Ascending aorta (tissue), 2 donors: Measurements from ENCODE around the gene MIEF1. TPM values are rescaled to one million over a fixed set of nuclear protein-coding genes. Genes with fewer than 3 reads are reported as not detected.

ENCODE experiments used
- DNase-seq, 2 donors: peaks; one replicate each; pipeline ENCODE4 v3.0.0-alpha.2; 2019; ENCODE audit warnings: low spot score in 2 of 2
- H3K27ac ChIP-seq, 2 donors: fragments of 200-600 bp; sonication (generic); one replicate each; pipeline ENCODE4 v1.5.1; 2016 to 2017; ENCODE audit warnings: mild to moderate bottlenecking in 1 of 2
- H3K27me3 ChIP-seq: fragments of 200-600 bp; sonication (generic); one replicate; pipeline ENCODE4 v1.5.1; 2017
- H3K36me3 ChIP-seq, 2 donors: fragments of 200-600 bp; sonication (generic); one replicate each; pipeline ENCODE4 v1.5.1; 2016
- H3K4me1 ChIP-seq, 2 donors: fragments of 200-600 bp; sonication (generic); one replicate each; pipeline ENCODE4 v1.5.1; 2016 to 2017; ENCODE audit warnings: mild to moderate bottlenecking in 1 of 2
- H3K4me3 ChIP-seq, 2 donors: fragments of 200-600 bp; sonication (generic); one replicate each; pipeline ENCODE4 v1.5.1; 2016 to 2017; ENCODE audit warnings: mild to moderate bottlenecking in 1 of 2
- H3K9me3 ChIP-seq, 2 donors: fragments of 200-600 bp; sonication (generic); one replicate each; pipeline ENCODE4 v1.5.1; 2016
- CTCF ChIP-seq, 3 experiments: fragments of 200-600 bp in 2 of 3; fragments of 450-650 bp in 1 of 3; sonication (generic) in 2 of 3; IDR thresholded peaks; one replicate each; pipeline ENCODE4 v1.5.1; 2016 to 2019; ENCODE audit warnings: antibody characterized with exemption in 3 of 3, mild to moderate bottlenecking in 1 of 3, moderate library complexity in 1 of 3
- intact Hi-C: fragments of 100-400 bp; cut with DNase I; formaldehyde crosslinking; loops from one replicate; pipeline ENCODE4 v1.15.1; 2023
- total RNA-seq: library from RNA; depleted of rRNA; stranded (reverse); fragments of >200 nt; gene quantifications from one replicate; pipeline ENCODE4 v1.1.0, GENCODE V29; 2016

The MIEF1 gene
- total RNA-seq, 1 donor from 2014 or later: 22.5 TPM

DNA sequence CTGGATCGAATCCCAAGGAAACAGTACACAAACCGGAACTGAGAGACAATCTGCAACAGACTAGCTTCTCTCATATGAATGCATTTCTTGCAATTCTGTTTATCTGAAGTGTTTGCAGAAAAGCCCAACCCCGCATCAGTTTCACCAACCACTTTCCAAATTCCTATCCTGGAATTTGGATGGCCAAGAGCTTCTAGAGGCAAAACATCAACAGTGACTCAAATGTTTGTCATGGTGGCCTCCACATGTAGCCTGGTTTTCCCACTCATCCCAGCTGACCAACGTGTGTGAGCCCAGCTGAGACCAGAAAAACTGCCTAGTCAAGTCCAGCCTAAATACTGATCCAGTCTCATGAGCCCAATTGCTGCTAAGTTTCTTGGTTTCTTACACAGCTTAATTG is 8.3 kb upstream of the MIEF1 start:
- H3K9me3 ChIP-seq: no peaks in the 10 kb centered on the region
- intact Hi-C loops: no loop called here
- no peaks in the 10 kb centered on the region for H3K36me3 ChIP-seq
- no peaks in the 10 kb centered on the region for H3K27me3 ChIP-seq
- no peak for TF ChIP-seq CTCF (IDR thresholded peaks at IDR 0.05)
- H3K4me1 ChIP-seq: peaks cover 0 to 2% of the 10 kb centered on the region in 2 donors
- no peak for DNase-seq
- no peak overlapping the region for H3K27ac ChIP-seq
- no peak overlapping the region for H3K4me3 ChIP-seq

- peaks cover 0 to 2% of the 10 kb centered on the region in 2 donors for H3K4me1 ChIP-seq
- no peak overlapping the region for H3K4me3 ChIP-seq
- no peak overlapping the region for H3K27ac ChIP-seq
- TF ChIP-seq CTCF (IDR thresholded peaks at IDR 0.05): no peak
- intact Hi-C loops: loop anchor here (5.0 kb wide), 1 partner anchor 38 kb away; the partner anchor contains the start of gene RPS19BP1
- H3K36me3 ChIP-seq: no peaks in the 10 kb centered on the region
- DNase-seq: no peak
- no peaks in the 10 kb centered on the region for H3K27me3 ChIP-seq
- no peaks in the 10 kb centered on the region for H3K9me3 ChIP-seq
Measured at GRCh38 chr22:39494471-39495120, 7.5 kb upstream of the MIEF1 start.

DNA sequence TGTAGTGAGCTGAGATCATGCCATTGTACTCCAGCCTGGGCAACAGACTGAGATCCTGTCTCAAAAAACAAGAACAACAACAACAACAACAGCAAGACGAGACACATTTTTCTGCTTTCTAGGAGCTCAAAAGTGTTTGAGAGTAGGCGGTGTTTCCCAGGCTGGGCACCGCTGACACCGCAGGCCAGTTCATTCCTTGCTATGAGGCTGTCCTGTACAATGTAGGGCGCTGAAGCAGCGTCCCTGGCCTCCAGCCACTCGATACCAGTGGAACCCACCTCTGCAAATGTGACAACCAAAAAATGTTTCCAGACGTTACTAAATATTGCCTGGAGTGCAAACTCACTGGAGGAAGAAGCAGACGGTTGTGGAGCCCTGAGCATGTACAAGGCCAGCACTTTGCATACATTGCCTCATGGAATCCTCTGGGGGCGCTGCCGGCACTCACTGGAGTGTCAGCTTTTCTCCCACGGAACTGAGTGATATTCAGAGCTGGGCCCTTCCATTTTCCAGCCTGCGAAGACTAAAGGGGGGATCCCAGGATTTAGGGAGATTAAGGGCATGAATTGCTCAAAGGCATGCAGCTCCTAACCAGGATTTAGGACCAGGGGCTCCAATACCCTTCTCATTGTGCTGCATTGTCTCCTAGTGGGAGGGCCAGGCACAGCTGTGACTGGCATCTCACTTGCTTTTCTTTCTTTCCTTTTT is 5.8 kb upstream of the MIEF1 start:
- Histone ChIP-seq H3K27me3 (no peaks in the 10 kb centered on the region), H3K36me3 (no peaks in the 10 kb centered on the region), H3K9me3 (no peaks in the 10 kb centered on the region), H3K27ac (no peak overlapping the region), H3K4me1 (peaks cover under 1 to 4% of the 10 kb centered on the region in 2 donors), H3K4me3 (no peak overlapping the region)
- no peak for DNase-seq
- intact Hi-C loops: loop anchor here (5.0 kb wide), 1 partner anchor 36 kb away; the partner anchor contains the start of gene RPS19BP1
- TF ChIP-seq CTCF (IDR thresholded peaks at IDR 0.05): peak; percentile 65 to 74 (median 68)

GRCh38 chr22:39497429-39497828 is 4.7 kb upstream of the MIEF1 start:
- Histone ChIP-seq H3K36me3 (no peaks in the 10 kb centered on the region), H3K4me3 (no peak overlapping the region), H3K9me3 (no peaks in the 10 kb centered on the region), H3K4me1 (peaks cover 6 to 10% of the 10 kb centered on the region in 2 donors), H3K27me3 (no peaks in the 10 kb centered on the region), H3K27ac (no peak overlapping the region)
- no peak for DNase-seq
- intact Hi-C loops: loop anchor here (5.0 kb wide), 1 partner anchor 35 kb away; the partner anchor contains the start of gene RPS19BP1
- TF ChIP-seq CTCF (IDR thresholded peaks at IDR 0.05): no peak

DNA sequence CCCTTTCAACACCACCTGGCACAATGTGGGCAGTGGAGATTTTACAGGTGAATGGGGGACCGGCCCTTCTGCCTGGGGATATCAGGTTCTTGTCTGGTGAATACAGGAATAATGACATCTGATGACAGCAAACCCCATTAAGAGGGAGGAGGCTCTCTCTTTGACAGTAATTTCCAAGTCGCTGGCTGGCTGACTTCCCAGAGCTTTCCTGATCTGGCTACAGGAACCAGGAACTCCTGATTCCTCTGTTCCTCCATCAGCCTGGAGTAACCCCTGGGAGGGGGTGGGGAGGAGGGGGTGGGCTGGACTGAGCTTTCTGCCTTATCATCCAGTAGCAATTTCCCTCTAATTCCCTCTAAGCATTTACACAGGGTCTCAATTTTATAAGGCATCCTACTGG is 3.7 kb upstream of the MIEF1 start:
- H3K36me3 ChIP-seq: no peaks in the 10 kb centered on the region
- H3K27ac ChIP-seq: no peak overlapping the region
- H3K4me3 ChIP-seq: no peak overlapping the region
- no peaks in the 10 kb centered on the region for H3K27me3 ChIP-seq
- no peaks in the 10 kb centered on the region for H3K9me3 ChIP-seq
- TF ChIP-seq CTCF (IDR thresholded peaks at IDR 0.05): no peak
- H3K4me1 ChIP-seq: peaks cover 6 to 16% of the 10 kb centered on the region in 2 donors
- intact Hi-C loops: loop anchor here (5.0 kb wide), 1 partner anchor 34 kb away; the partner anchor contains the start of gene RPS19BP1
- DNase-seq: no peak
